ENCODE results near the gene CAPN10.

Gene CAPN10

GRCh38 chr2:240637901-240638345 is 51.4 kb downstream of the CAPN10 start:
- no peak for ATAC-seq (ENCODE audit: insufficient read depth, low read depth)
- Histone ChIP-seq H2AFZ (ENCODE audit: low read depth, low read length) (no peak overlapping the region), H3K4me1 (ENCODE audit: insufficient read depth, low read length) (no peaks in the 10 kb centered on the region), H4K20me1 (ENCODE audit: insufficient read depth, low read length) (no peaks in the 10 kb centered on the region), H3K27ac (ENCODE audit: low read length) (no peak overlapping the region), H3K27me3 (ENCODE audit: insufficient read depth, low read length, poor library complexity) (no peaks in the 10 kb centered on the region), H3K79me2 (ENCODE audit: insufficient read depth, low read length) (no peaks in the 10 kb centered on the region), H3K9ac (ENCODE audit: low read depth, low read length) (no peak overlapping the region), H3K4me2 (ENCODE audit: insufficient read depth, low read length) (no peak overlapping the region), H3K4me3 (ENCODE audit: low read depth in 1 of 2, low read length in 2 of 2) (no peak overlapping the region), H3K9me3 (ENCODE audit: insufficient read depth, low read length, severe bottlenecking) (peaks cover 15% of the 10 kb centered on the region), H3K36me3 (ENCODE audit: insufficient read depth, low read length) (no peaks in the 10 kb centered on the region)
- no peak for TF ChIP-seq EZH2 (IDR thresholded peaks at IDR 0.05; ENCODE audit: borderline replicate concordance, low read depth, low read length, severe bottlenecking)
- TF ChIP-seq, protein P1, sequence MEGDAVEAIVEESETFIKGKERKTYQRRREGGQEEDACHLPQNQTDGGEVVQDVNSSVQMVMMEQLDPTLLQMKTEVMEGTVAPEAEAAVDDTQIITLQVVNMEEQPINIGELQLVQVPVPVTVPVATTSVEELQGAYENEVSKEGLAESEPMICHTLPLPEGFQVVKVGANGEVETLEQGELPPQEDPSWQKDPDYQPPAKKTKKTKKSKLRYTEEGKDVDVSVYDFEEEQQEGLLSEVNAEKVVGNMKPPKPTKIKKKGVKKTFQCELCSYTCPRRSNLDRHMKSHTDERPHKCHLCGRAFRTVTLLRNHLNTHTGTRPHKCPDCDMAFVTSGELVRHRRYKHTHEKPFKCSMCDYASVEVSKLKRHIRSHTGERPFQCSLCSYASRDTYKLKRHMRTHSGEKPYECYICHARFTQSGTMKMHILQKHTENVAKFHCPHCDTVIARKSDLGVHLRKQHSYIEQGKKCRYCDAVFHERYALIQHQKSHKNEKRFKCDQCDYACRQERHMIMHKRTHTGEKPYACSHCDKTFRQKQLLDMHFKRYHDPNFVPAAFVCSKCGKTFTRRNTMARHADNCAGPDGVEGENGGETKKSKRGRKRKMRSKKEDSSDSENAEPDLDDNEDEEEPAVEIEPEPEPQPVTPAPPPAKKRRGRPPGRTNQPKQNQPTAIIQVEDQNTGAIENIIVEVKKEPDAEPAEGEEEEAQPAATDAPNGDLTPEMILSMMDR (IDR thresholded peaks at IDR 0.05; ENCODE audit: borderline replicate concordance, extremely low read depth, low read length, poor library complexity, severe bottlenecking), result no peak
- DNase-seq, result no peak

DNA sequence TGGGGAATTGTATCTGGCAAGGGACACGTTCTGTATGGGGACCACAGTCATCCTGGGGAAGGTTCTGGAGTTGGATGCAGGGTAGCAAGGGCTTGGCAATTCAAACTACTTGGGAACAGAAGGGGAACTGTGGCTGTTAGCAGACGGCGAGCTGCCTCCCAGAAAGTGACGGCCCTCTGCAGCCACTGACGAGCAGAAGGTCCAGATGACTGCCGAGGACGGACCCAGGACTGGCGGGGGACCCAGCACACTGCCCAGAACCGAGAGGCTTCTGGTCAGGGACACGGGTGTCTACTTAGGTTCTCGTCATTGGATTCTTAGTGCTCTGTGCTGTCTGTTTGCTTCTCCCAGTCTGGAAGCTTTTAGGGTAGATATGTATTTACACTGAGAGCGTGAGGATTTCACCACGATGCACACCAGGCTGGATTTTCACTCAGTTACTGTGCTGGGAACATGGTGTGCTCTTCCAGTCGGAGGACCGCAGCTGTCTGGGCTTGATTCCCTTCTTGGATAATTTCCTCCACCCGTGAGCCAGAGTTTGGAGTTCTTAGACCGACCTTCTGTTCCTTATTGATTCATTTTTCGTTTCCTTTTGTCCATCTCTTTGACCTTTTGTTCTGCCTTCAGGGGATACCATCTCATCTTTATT is 52.1 kb downstream of the CAPN10 start:
- Histone ChIP-seq H2AFZ (ENCODE audit: low read depth, low read length) (no peak overlapping the region), H3K9ac (ENCODE audit: low read depth, low read length) (no peak overlapping the region), H3K4me2 (ENCODE audit: insufficient read depth, low read length) (no peak overlapping the region), H4K20me1 (ENCODE audit: insufficient read depth, low read length) (no peaks in the 10 kb centered on the region), H3K4me1 (ENCODE audit: insufficient read depth, low read length) (no peaks in the 10 kb centered on the region), H3K79me2 (ENCODE audit: insufficient read depth, low read length) (no peaks in the 10 kb centered on the region), H3K27me3 (ENCODE audit: insufficient read depth, low read length, poor library complexity) (no peaks in the 10 kb centered on the region), H3K27ac (ENCODE audit: low read length) (no peak overlapping the region), H3K9me3 (ENCODE audit: insufficient read depth, low read length, severe bottlenecking) (peaks cover 11% of the 10 kb centered on the region), H3K36me3 (ENCODE audit: insufficient read depth, low read length) (no peaks in the 10 kb centered on the region), H3K4me3 (ENCODE audit: low read depth in 1 of 2, low read length in 2 of 2) (no peak overlapping the region)
- ATAC-seq (ENCODE audit: insufficient read depth, low read depth) (no peak), DNase-seq (no peak)
- TF ChIP-seq, protein P1 (IDR thresholded peaks at IDR 0.05; ENCODE audit: borderline replicate concordance, extremely low read depth, low read length, poor library complexity, severe bottlenecking), result no peak

GRCh38 chr2:240639566-240639965 is 53.0 kb downstream of the CAPN10 start:
- Histone ChIP-seq H3K79me2 (ENCODE audit: insufficient read depth, low read length) (no peaks in the 10 kb centered on the region), H3K27ac (ENCODE audit: low read length) (no peak overlapping the region), H3K9ac (ENCODE audit: low read depth, low read length) (no peak overlapping the region), H3K4me3 (ENCODE audit: low read depth in 1 of 2, low read length in 2 of 2) (no peak overlapping the region), H3K27me3 (ENCODE audit: insufficient read depth, low read length, poor library complexity) (no peaks in the 10 kb centered on the region), H3K4me2 (ENCODE audit: insufficient read depth, low read length) (no peak overlapping the region), H3K4me1 (ENCODE audit: insufficient read depth, low read length) (no peaks in the 10 kb centered on the region), H2AFZ (ENCODE audit: low read depth, low read length) (no peak overlapping the region), H3K36me3 (ENCODE audit: insufficient read depth, low read length) (no peaks in the 10 kb centered on the region), H3K9me3 (ENCODE audit: insufficient read depth, low read length, severe bottlenecking) (peaks cover 1% of the 10 kb centered on the region), H4K20me1 (ENCODE audit: insufficient read depth, low read length) (no peaks in the 10 kb centered on the region)
- ATAC-seq (ENCODE audit: insufficient read depth, low read depth), result no peak
- DNase-seq, result no peak
- TF ChIP-seq, protein P1 (IDR thresholded peaks at IDR 0.05; ENCODE audit: borderline replicate concordance, extremely low read depth, low read length, poor library complexity, severe bottlenecking), result no peak
- TF ChIP-seq EZH2 (IDR thresholded peaks at IDR 0.05; ENCODE audit: borderline replicate concordance, low read depth, low read length, severe bottlenecking), result no peak
